ENCODE measurements around the gene SLC39A6. TPM values are rescaled to one million over a fixed set of nuclear protein-coding genes. Genes with fewer than 3 reads are reported as not detected.

Gene SLC39A6
- total RNA-seq, 1 donor from 2014 or later = 80.1 TPM

DNA sequence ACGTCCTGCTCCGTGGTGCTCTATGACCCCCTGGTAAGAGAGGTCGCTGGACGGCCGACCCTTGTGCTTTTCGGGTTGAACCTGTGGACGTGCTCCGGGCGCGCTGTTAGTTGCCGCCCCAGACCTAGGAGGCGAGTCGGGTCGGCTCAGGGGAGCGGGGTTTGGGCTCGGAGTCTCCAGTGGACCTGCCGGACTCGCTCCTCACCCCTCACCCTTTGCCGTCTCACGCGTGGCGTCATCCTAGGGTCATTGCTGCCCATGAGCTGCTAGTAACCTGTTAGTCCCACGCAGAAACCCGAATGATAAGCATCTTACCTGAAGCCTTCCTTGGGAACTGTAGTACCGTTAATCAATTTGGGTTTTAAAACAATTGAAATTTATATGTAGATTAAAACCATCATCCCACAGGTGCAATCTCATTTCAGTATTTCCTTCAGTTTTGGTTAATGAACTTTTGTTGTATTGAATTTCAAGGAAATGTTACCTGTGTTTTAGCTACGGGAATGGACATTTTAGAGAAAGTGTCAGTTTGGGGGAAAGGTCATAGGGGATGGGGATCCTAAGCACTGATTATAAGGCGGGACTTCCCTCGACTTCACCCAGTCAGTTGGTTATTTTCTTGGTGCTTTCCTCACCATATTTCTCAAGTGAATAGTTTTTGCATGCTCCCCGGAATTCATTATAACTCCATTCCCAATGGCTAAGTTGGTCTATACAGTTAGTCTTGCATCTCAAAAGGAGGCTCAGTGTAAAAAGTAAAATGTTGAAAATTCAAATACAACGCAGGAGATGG lies 1.1 kb upstream of the SLC39A6 start:
- peaks cover 2% of the 10 kb centered on the region for H3K36me3 Mint-ChIP-seq (ENCODE audit: insufficient read depth)
- no peak for DNase-seq (ENCODE audit: low spot score, unreplicated experiment)
- H3K27me3 Mint-ChIP-seq = no peaks in the 10 kb centered on the region
- peaks cover 20% of the 10 kb centered on the region for H3K4me1 Mint-ChIP-seq (ENCODE audit: low read depth)
- TF ChIP-seq, protein P1, sequence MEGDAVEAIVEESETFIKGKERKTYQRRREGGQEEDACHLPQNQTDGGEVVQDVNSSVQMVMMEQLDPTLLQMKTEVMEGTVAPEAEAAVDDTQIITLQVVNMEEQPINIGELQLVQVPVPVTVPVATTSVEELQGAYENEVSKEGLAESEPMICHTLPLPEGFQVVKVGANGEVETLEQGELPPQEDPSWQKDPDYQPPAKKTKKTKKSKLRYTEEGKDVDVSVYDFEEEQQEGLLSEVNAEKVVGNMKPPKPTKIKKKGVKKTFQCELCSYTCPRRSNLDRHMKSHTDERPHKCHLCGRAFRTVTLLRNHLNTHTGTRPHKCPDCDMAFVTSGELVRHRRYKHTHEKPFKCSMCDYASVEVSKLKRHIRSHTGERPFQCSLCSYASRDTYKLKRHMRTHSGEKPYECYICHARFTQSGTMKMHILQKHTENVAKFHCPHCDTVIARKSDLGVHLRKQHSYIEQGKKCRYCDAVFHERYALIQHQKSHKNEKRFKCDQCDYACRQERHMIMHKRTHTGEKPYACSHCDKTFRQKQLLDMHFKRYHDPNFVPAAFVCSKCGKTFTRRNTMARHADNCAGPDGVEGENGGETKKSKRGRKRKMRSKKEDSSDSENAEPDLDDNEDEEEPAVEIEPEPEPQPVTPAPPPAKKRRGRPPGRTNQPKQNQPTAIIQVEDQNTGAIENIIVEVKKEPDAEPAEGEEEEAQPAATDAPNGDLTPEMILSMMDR (IDR thresholded peaks at IDR 0.05; ENCODE audit: unreplicated experiment) = no peak
- H3K9me3 Mint-ChIP-seq (ENCODE audit: low read depth) = no peaks in the 10 kb centered on the region
- H3K4me3 Mint-ChIP-seq (ENCODE audit: low read depth) = peak overlapping the region; percentile 97
- H3K27ac Mint-ChIP-seq = peak overlapping the region; percentile 99

GRCh38 chr18:36128907-36129299 lies 237 bp downstream of the SLC39A6 start:
- DNase-seq (ENCODE audit: low spot score, unreplicated experiment) = no peak
- H3K4me1 Mint-ChIP-seq (ENCODE audit: low read depth) = peaks cover 20% of the 10 kb centered on the region
- H3K27me3 Mint-ChIP-seq = no peaks in the 10 kb centered on the region
- TF ChIP-seq, protein P1 (IDR thresholded peaks at IDR 0.05; ENCODE audit: unreplicated experiment) = no peak
- H3K9me3 Mint-ChIP-seq (ENCODE audit: low read depth) = no peaks in the 10 kb centered on the region
- H3K4me3 Mint-ChIP-seq (ENCODE audit: low read depth) = peak overlapping the region; percentile 97
- peak overlapping the region; percentile 99 for H3K27ac Mint-ChIP-seq
- H3K36me3 Mint-ChIP-seq (ENCODE audit: insufficient read depth) = peaks cover 3% of the 10 kb centered on the region

GRCh38 chr18:36128530-36128870 lies 640 bp downstream of the SLC39A6 start:
- no peaks in the 10 kb centered on the region for H3K9me3 Mint-ChIP-seq (ENCODE audit: low read depth)
- peaks cover 6% of the 10 kb centered on the region for H3K36me3 Mint-ChIP-seq (ENCODE audit: insufficient read depth)
- no peaks in the 10 kb centered on the region for H3K27me3 Mint-ChIP-seq
- no peak for DNase-seq (ENCODE audit: low spot score, unreplicated experiment)
- peak overlapping the region; percentile 97 for H3K4me3 Mint-ChIP-seq (ENCODE audit: low read depth)
- H3K27ac Mint-ChIP-seq = peak overlapping the region; percentile 70
- TF ChIP-seq, protein P1 (IDR thresholded peaks at IDR 0.05; ENCODE audit: unreplicated experiment) = no peak
- H3K4me1 Mint-ChIP-seq (ENCODE audit: low read depth) = peaks cover 20% of the 10 kb centered on the region

DNA sequence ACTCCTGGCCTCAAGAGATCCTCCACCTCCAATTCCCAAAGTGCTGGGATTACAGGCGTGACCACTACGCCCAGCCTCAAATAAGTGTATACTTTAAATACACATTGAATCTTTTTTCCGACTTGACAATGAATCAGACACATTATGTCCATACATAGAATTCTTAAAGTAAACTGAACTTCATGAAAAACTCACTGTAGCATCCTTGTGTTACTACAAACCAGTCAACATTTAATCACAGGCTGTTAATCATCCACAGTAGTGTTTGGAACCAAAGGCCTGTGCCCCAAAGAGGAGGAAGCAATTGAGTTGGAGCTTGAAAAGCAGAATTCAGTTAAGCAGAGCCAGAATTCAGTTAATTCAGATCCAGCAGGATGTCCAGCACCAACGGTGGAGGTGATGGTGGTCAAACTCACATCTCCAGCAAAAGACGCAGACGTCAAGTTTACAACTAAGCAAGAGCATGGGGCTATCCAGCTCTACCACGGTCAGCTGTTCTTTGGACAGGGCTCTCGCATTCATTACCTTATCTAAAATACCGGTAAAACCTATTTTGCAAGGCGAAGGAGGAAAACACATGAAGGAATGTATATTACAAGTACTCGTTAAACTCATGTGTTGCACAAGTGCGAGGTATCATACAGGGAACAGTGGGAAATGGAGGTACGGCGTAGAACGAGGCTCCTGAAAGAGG lies 1.2 kb downstream of the SLC39A6 start:
- H3K27me3 Mint-ChIP-seq = no peaks in the 10 kb centered on the region
- no peak for DNase-seq (ENCODE audit: low spot score, unreplicated experiment)
- peaks cover 8% of the 10 kb centered on the region for H3K36me3 Mint-ChIP-seq (ENCODE audit: insufficient read depth)
- H3K4me3 Mint-ChIP-seq (ENCODE audit: low read depth) = peak overlapping the region; percentile 97
- peak overlapping the region; percentile 70 for H3K27ac Mint-ChIP-seq
- H3K4me1 Mint-ChIP-seq (ENCODE audit: low read depth) = peaks cover 20% of the 10 kb centered on the region
- no peaks in the 10 kb centered on the region for H3K9me3 Mint-ChIP-seq (ENCODE audit: low read depth)
- TF ChIP-seq, protein P1 (IDR thresholded peaks at IDR 0.05; ENCODE audit: unreplicated experiment) = no peak

DNA sequence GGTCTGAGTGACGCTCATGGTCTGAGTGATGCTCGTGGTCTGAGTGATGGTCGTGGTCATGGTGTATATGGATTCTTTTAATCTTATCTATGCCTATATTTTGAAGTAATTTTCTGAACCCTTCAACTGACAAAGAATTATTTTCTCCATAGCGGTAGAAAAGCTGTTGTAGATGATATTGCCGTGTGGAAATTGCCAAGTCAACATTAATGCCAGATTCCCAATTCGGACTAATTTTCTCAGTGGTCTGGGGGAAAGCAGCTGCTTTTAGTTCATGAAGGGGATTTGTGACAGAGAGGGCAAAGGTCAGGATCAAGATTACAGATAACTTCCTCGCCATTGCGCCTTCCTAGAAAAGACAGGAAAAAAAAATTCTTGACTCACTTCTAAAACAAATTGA lies 2.5 kb downstream of the SLC39A6 start:
- DNase-seq (ENCODE audit: low spot score, unreplicated experiment) = no peak
- Mint-ChIP-seq H3K4me3 (ENCODE audit: low read depth) (no peak overlapping the region), H3K27me3 (no peaks in the 10 kb centered on the region), H3K27ac (no peak overlapping the region), H3K36me3 (ENCODE audit: insufficient read depth) (peaks cover 10% of the 10 kb centered on the region), H3K4me1 (ENCODE audit: low read depth) (peaks cover 19% of the 10 kb centered on the region), H3K9me3 (ENCODE audit: low read depth) (no peaks in the 10 kb centered on the region)
- TF ChIP-seq, protein P1 (IDR thresholded peaks at IDR 0.05; ENCODE audit: unreplicated experiment) = no peak
